HepG2 (cell line): ENCODE measurements around the gene TF. TPM values are rescaled to one million over a fixed set of nuclear protein-coding genes. Genes with fewer than 3 reads are reported as not detected.

ENCODE experiments used
- ATAC-seq: fragments of 200-7000 bp; cut with Tn5 transposase; 3 replicates; pipeline ENCODE4 v1.9.1; 2020; ENCODE audit warnings: mild to moderate bottlenecking, moderate library complexity
- BruUV-seq: library from RNA; stranded (reverse); fragments of 400-500 nt; replicated peaks from 2 replicates; lab custom pipeline; 2021; lab: Mats Ljungman, UMichigan
- CTCF ChIA-PET: fragments of 300-600 bp; formaldehyde crosslinking; extraction: SDS; loops from one replicate; lab custom pipeline; 2021; ENCODE audit warnings: low total read pairs, inconsistent platforms, low intra/inter-chr PET ratio; lab: Yijun Ruan, JAX
- POLR2A ChIA-PET: fragments of 350-600 bp; sonication (Branson Sonifier 250); formaldehyde crosslinking; loops from one replicate; lab custom pipeline; 2020; ENCODE audit warnings: antibody characterized with exemption, inconsistent platforms; lab: Yijun Ruan, JAX
- DNase-seq: peaks from one replicate; pipeline ENCODE4 v3.0.0-alpha.2; 2015; ENCODE audit warnings: low spot score
- FAIRE-seq: peaks from 3 replicates; lab custom pipeline; 2011; peaks lifted over from hg19 to GRCh38; lab: Jason Lieb, UNC
- H2AFZ ChIP-seq: one replicate; pipeline ENCODE4 v1.6.1; 2011; ENCODE audit warnings: low read length, inconsistent platforms
- H3K27ac ChIP-seq: fragments of 300-600 bp; 3 replicates; pipeline ENCODE4 v1.8.0; 2011; ENCODE audit warnings: mixed run types, mild to moderate bottlenecking, mixed read lengths, low read length, inconsistent platforms; ENCODE audit not compliant: insufficient read depth; ENCODE audit errors: extremely low read length
- H3K27me3 ChIP-seq, 2 experiments: fragments of 200-600 bp in 1 of 2; 2 replicates in 1 of 2; 3 replicates in 1 of 2; pipeline versions ENCODE4 v1.6.0 to v1.8.0; 2011; ENCODE audit warnings: low read length in 2 of 2, mild to moderate bottlenecking in 2 of 2, moderate library complexity in 2 of 2, inconsistent platforms in 1 of 2; ENCODE audit not compliant: insufficient read depth in 2 of 2, control insufficient read depth in 1 of 2
- H3K36me3 ChIP-seq, 2 experiments: fragments of 200-600 bp in 1 of 2; replicated peaks in 1 of 2; 2 replicates in 1 of 2; 3 replicates in 1 of 2; pipeline versions ENCODE4 v1.5.1 to v1.8.0; 2011; ENCODE audit warnings: low read length in 2 of 2, inconsistent platforms in 1 of 2; ENCODE audit not compliant: insufficient read depth in 2 of 2, control insufficient read depth in 1 of 2
- H3K4me1 ChIP-seq: 2 replicates; pipeline ENCODE4 v1.5.1; 2012; ENCODE audit warnings: low read length, inconsistent platforms; ENCODE audit not compliant: insufficient read depth
- H3K4me2 ChIP-seq: 2 replicates; pipeline ENCODE4 v1.6.0; 2011; ENCODE audit warnings: low read depth, low read length, inconsistent platforms
- H3K4me3 ChIP-seq, 3 experiments: fragments of 200-600 bp in 1 of 3; sonication (generic), shearing (Covaris generic) in 1 of 3; replicated peaks in 1 of 3; 2 replicates each; pipeline ENCODE4 v1.5.1; 2011 to 2016; ENCODE audit warnings: low read length in 3 of 3, inconsistent platforms in 2 of 3, low read depth in 2 of 3, mild to moderate bottlenecking in 2 of 3, control low read depth in 1 of 3, mixed read lengths in 1 of 3; ENCODE audit not compliant: insufficient read depth in 1 of 3
- H3K79me2 ChIP-seq: one replicate; pipeline ENCODE4 v1.6.1; 2011; ENCODE audit warnings: low read length, inconsistent platforms; ENCODE audit not compliant: insufficient read depth
- H3K9ac ChIP-seq: 2 replicates; pipeline ENCODE4 v1.6.0; 2011; ENCODE audit warnings: mild to moderate bottlenecking, low read depth, low read length, inconsistent platforms; ENCODE audit not compliant: insufficient read depth
- H3K9me3 ChIP-seq: 2 replicates; pipeline ENCODE4 v1.5.1; 2012; ENCODE audit warnings: mild to moderate bottlenecking, low read length
- H4K20me1 ChIP-seq: 2 replicates; pipeline ENCODE4 v1.6.0; 2011; ENCODE audit warnings: inconsistent platforms, mild to moderate bottlenecking, low read length, moderate library complexity; ENCODE audit not compliant: insufficient read depth
- DDIT3 ChIP-seq: sonication (generic); formaldehyde crosslinking; IDR thresholded peaks from 2 replicates; pipeline ENCODE4 v1.4.0; 2020; ENCODE audit warnings: mild to moderate bottlenecking, missing genetic modification reagents
- FOXA1 ChIP-seq, 2 experiments: fragments of 450-650 bp in 1 of 2; sonication (generic) in 1 of 2; formaldehyde crosslinking in 1 of 2; IDR thresholded peaks; 2 replicates each; pipeline versions ENCODE4 v1.4.0 to v1.6.1; 2016 to 2020; ENCODE audit warnings: missing genetic modification reagents in 1 of 2
- GATAD1 ChIP-seq: IDR thresholded peaks from 2 replicates; pipeline ENCODE4 v1.6.1; 2016; ENCODE audit warnings: missing genetic modification reagents, missing compliant biosample characterization
- GMEB1 ChIP-seq: sonication (generic); formaldehyde crosslinking; IDR thresholded peaks from 2 replicates; pipeline ENCODE4 v1.5.1; 2020; ENCODE audit warnings: missing genetic modification reagents, mild to moderate bottlenecking, borderline replicate concordance
- HNF4A ChIP-seq: sonication (generic); formaldehyde crosslinking; IDR thresholded peaks from 2 replicates; pipeline ENCODE4 v1.4.0; 2020; ENCODE audit warnings: missing genetic modification reagents
- IRF9 ChIP-seq: sonication (generic); formaldehyde crosslinking; IDR thresholded peaks from 2 replicates; pipeline ENCODE4 v1.8.0; 2022; ENCODE audit warnings: missing genetic modification reagents, mild to moderate bottlenecking, borderline replicate concordance
- PAF1 ChIP-seq: IDR thresholded peaks from 2 replicates; pipeline ENCODE4 v1.6.1; 2016; ENCODE audit warnings: missing genetic modification reagents, missing compliant biosample characterization
- PAWR ChIP-seq: sonication (generic); formaldehyde crosslinking; IDR thresholded peaks from 2 replicates; pipeline ENCODE4 v1.4.0; 2020; ENCODE audit warnings: missing genetic modification reagents, mild to moderate bottlenecking, borderline replicate concordance
- POLR2A ChIP-seq, 2 experiments: IDR thresholded peaks; 2 replicates each; pipeline ENCODE4 v1.6.1; 2011; ENCODE audit warnings: low read depth in 2 of 2, low read length in 2 of 2, mild to moderate bottlenecking in 1 of 2, moderate library complexity in 1 of 2; ENCODE audit not compliant: insufficient read depth in 1 of 2
- POLR2AphosphoS5 ChIP-seq: IDR thresholded peaks from 2 replicates; pipeline ENCODE4 v1.6.1; 2012; ENCODE audit warnings: low read depth, low read length
- SP1 ChIP-seq, 2 experiments: fragments of 450-650 bp in 1 of 2; sonication (generic) in 1 of 2; formaldehyde crosslinking in 1 of 2; IDR thresholded peaks; 2 replicates each; pipeline versions ENCODE4 v1.4.0 to v1.6.1; 2016 to 2020; ENCODE audit warnings: missing genetic modification reagents in 1 of 2
- ZNF772 ChIP-seq: sonication (generic); formaldehyde crosslinking; IDR thresholded peaks from 2 replicates; pipeline ENCODE4 v1.5.0; 2020; ENCODE audit warnings: mild to moderate bottlenecking, missing genetic modification reagents
- WGBS: methylation state at CpG from one replicate; pipeline ENCODE4 v1.1.6; 2017; ENCODE audit warnings: low lambda C conversion rate; 5-methylcytosine and 5-hydroxymethylcytosine counted together
- in situ Hi-C: cut with HindIII; loops from 2 replicates; pipeline ENCODE4 v1.10.0; 2017; ENCODE audit warnings: low pct_unique_long_range_greater_than_20kb; ENCODE audit not compliant: extremely low pct_ligation_motif_present
- intact Hi-C: fragments of 100-400 bp; cut with micrococcal nuclease; formaldehyde crosslinking; loops from one replicate; pipeline ENCODE4 v1.10.0; 2022; ENCODE audit not compliant: unreplicated experiment
- polyA plus RNA-seq, 8 experiments: library from polyadenylated mRNA; depleted of rRNA in 3 of 8; stranded (reverse) in 7 of 8; unstranded in 1 of 8; fragments of >200 nt; fragmentation: Illumina TruSeq in 4 of 8; extraction: Trizol in 4 of 8; gene quantifications; 2 replicates each; pipeline versions ENCODE4 v1.2.1 to v1.2.3, GENCODE V29; 2011 to 2016; ENCODE audit warnings: low read depth in 4 of 8, missing spikeins in 1 of 8, mixed read lengths in 1 of 8; ENCODE audit not compliant: insufficient read depth in 1 of 8
- total RNA-seq, 5 experiments: library from RNA; depleted of rRNA; stranded (reverse); fragments of >200 nt; fragmentation: Illumina TruSeq; extraction: Trizol; gene quantifications; 2 replicates each; pipeline ENCODE4 v1.2.3, GENCODE V29; 2016; ENCODE audit warnings: low read depth in 1 of 5

Gene TF
- total and polyA plus RNA-seq, 2 of the 13 experiments (the other 11 are each of a cell fraction or from before 2014, with no cell fraction given), result 10,074 to 11,821 TPM

GRCh38 chr3:133758568-133758928, 12.4 kb downstream of the TF start:
- intact Hi-C loops, result no loop called here
- FAIRE-seq (no peak), DNase-seq (no peak), ATAC-seq (no peak)
- Histone ChIP-seq H3K4me1 (peaks cover 38% of the 10 kb centered on the region), H4K20me1 (peaks cover 66% of the 10 kb centered on the region), H3K27ac (no peak overlapping the region), H3K27me3 (no peaks in the 10 kb centered on the region), H3K9me3 (no peaks in the 10 kb centered on the region), H3K4me2 (no peak overlapping the region), H2AFZ (no peak overlapping the region), H3K9ac (no peak overlapping the region), H3K36me3 (peaks cover 55 to 91% of the 10 kb centered on the region in 2 experiments), H3K79me2 (no peaks in the 10 kb centered on the region), H3K4me3 (no peak overlapping the region)
- BruUV-seq, result no TSS peak
- POLR2A ChIA-PET, result interaction anchor here (1.3 to 2.4 kb wide), 2 partner anchors 9 to 13 kb away, joined by 3 to 9 read pairs; partner anchors contain the start of gene TF
- TF ChIP-seq GATAD1 (CRISPR knock-in tag) (no peak), DDIT3 (CRISPR knock-in tag) (no peak), FOXA1 (IDR thresholded peaks at IDR 0.05) (no peak), FOXA1 (CRISPR knock-in tag; IDR thresholded peaks at IDR 0.05) (no peak), SP1 (IDR thresholded peaks at IDR 0.05) (no peak), SP1 (CRISPR knock-in tag; IDR thresholded peaks at IDR 0.05) (no peak), PAF1 (0 out of 2 replicates have a peak, but pooled peaks have one; percentile 42)
- in situ Hi-C loops, result no loop called here
- 95% methylated on average over 1 of the region's 1 CpG for WGBS
- CTCF ChIA-PET, result no interaction called here

GRCh38 chr3:133758964-133759739, 13.0 kb downstream of the TF start:
- Histone ChIP-seq H3K4me1 (peaks cover 39% of the 10 kb centered on the region), H3K79me2 (no peaks in the 10 kb centered on the region), H3K9me3 (no peaks in the 10 kb centered on the region), H3K4me3 (no peak overlapping the region), H3K36me3 (peaks cover 56 to 91% of the 10 kb centered on the region in 2 experiments), H3K9ac (no peak overlapping the region), H2AFZ (no peak overlapping the region), H3K4me2 (no peak overlapping the region), H3K27ac (no peak overlapping the region), H4K20me1 (peaks cover 65% of the 10 kb centered on the region), H3K27me3 (no peaks in the 10 kb centered on the region)
- WGBS, result 100% methylated on average over 5 of the region's 9 CpGs
- intact Hi-C loops, result no loop called here
- no TSS peak for BruUV-seq
- ATAC-seq (no peak), FAIRE-seq (no peak), DNase-seq (no peak)
- in situ Hi-C loops, result no loop called here
- POLR2A ChIA-PET, result interaction anchor here (1.0 to 2.4 kb wide), 4 partner anchors 8 to 28 kb away, joined by 3 to 9 read pairs (median 4); partner anchors contain the start of gene TF
- CTCF ChIA-PET, result no interaction called here
- TF ChIP-seq POLR2AphosphoS5 (peak; percentile 36), HNF4A (CRISPR knock-in tag) (no peak), ZNF772 (CRISPR knock-in tag) (no peak), IRF9 (CRISPR knock-in tag) (no peak), PAWR (no peak), POLR2A (IDR thresholded peaks at IDR 0.05; ENCODE audit: insufficient read depth in 1 of 2, low read depth in 2 of 2, low read length in 2 of 2) (peak in 1 of 2 experiments; percentile 58; a peak in 2 of 4 replicates), GMEB1 (CRISPR knock-in tag) (no peak)
